Testis (tissue), 3 donors: ENCODE data around the gene MRGPRE. TPM values are rescaled to one million over a fixed set of nuclear protein-coding genes. Genes with fewer than 3 reads are reported as not detected.
A peak's percentile ranks its signal among the peaks of the same experiment; 100 is the strongest.

Source experiments
- DNase-seq: peaks from one replicate; pipeline ENCODE4 v3.0.0-alpha.2; 2019
- H3K27ac ChIP-seq, 2 donors: fragments of 200-600 bp; sonication (generic); one replicate each; pipeline ENCODE4 v1.5.1; 2019
- H3K27me3 ChIP-seq: fragments of 200-600 bp; sonication (generic); one replicate; pipeline ENCODE4 v1.5.1; 2019
- H3K36me3 ChIP-seq: fragments of 200-600 bp; sonication (generic); one replicate; pipeline ENCODE4 v1.5.1; 2017; ENCODE audit warnings: low read depth; ENCODE audit errors: missing control alignments
- H3K4me1 ChIP-seq: fragments of 200-600 bp; sonication (generic); one replicate; pipeline ENCODE4 v1.5.1; 2019
- H3K4me3 ChIP-seq, 2 donors: fragments of 200-600 bp; sonication (generic); one replicate each; pipeline ENCODE4 v1.5.1; 2017 to 2019
- H3K9me3 ChIP-seq: fragments of 200-600 bp; sonication (generic); one replicate; pipeline ENCODE4 v1.5.1; 2017
- POLR2A ChIP-seq: fragments of 450-650 bp; IDR thresholded peaks from one replicate; pipeline ENCODE4 v1.6.1; 2017; ENCODE audit warnings: antibody characterized with exemption, mild to moderate bottlenecking, moderate library complexity
- WGBS, 2 donors: methylation state at CpG; one replicate each; pipeline ENCODE4 v1.1.5; 2018; 5-methylcytosine and 5-hydroxymethylcytosine counted together
- intact Hi-C: fragments of 100-400 bp; cut with DNase I; formaldehyde crosslinking; loops from one replicate; pipeline ENCODE4 v1.15.1; 2023; ENCODE audit warnings: low total_unique reads
- polyA plus RNA-seq: library from polyadenylated mRNA; stranded (reverse); fragments of 350-450 nt; fragmentation: Illumina TruSeq; extraction: RNeasy Lipid Tissue Mini Kit (QIAGEN cat#74804); gene quantifications from one replicate; pipeline ENCODE4 v1.2.3, GENCODE V29; 2014; ENCODE audit warnings: low read depth, low replicate concordance; ENCODE audit not compliant: insufficient read depth
- total RNA-seq, 2 donors: library from RNA; depleted of rRNA; stranded (reverse); fragments of >200 nt; gene quantifications; one replicate each; pipeline ENCODE4 v1.2.3, GENCODE V29; 2016
- TF ChIP-seq, protein P1 (sequence below), 3 experiments: fragments of 450-650 bp in 2 of 3; fragments of 200-600 bp in 1 of 3; sonication (generic) in 1 of 3; IDR thresholded peaks; one replicate each; pipeline ENCODE4 v1.5.1; 2016 to 2019; ENCODE audit warnings: antibody characterized with exemption in 3 of 3, mild to moderate bottlenecking in 2 of 3, moderate library complexity in 1 of 3

MRGPRE gene
- total and polyA plus RNA-seq, 3 donors from 2014 or later, result 0.30 to 1.0 (median 0.93) TPM

DNA sequence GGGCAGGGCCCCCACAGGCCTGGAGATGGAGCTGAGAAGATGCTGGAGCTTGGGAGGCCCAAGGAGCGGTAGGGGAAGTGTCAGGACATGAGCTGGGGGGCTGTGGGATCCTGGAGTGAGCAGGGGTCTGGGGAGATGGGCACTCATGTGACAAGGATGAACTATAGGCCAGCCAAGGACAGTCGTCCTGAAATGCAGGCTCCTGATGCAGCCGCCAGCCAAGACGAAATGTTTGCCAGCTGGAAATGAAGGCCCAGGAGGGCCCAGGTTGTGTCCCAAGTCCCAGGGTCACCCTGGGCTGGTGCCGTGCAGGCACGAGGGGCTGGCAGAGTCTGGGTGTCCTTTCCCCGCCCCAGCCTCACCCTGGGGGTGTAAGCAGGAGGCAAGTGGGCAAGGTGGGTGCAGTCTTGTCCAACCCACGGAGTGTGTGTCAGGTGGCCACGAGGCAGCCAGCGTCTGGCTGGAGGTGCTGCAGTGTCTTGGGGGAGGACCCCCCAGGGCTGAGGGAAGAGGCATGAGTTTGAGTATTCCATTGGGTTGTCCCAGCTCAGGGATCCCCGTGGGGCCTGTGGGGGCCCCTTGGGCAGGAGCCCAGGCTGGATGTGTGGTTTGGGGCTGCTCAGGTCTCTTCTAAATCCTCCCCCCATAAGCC is 35.0 kb downstream of the MRGPRE start:
- H3K9me3 ChIP-seq, result no peaks in the 10 kb centered on the region
- WGBS, 2 donors, result 80 to 82% methylated on average over 8 to 11 of the region's 11 CpGs
- H3K4me3 ChIP-seq, result no peak overlapping the region
- DNase-seq, result no peak
- no peaks in the 10 kb centered on the region for H3K27me3 ChIP-seq
- H3K36me3 ChIP-seq, result no peaks in the 10 kb centered on the region
- intact Hi-C loops, result no loop called here
- TF ChIP-seq, protein P1, sequence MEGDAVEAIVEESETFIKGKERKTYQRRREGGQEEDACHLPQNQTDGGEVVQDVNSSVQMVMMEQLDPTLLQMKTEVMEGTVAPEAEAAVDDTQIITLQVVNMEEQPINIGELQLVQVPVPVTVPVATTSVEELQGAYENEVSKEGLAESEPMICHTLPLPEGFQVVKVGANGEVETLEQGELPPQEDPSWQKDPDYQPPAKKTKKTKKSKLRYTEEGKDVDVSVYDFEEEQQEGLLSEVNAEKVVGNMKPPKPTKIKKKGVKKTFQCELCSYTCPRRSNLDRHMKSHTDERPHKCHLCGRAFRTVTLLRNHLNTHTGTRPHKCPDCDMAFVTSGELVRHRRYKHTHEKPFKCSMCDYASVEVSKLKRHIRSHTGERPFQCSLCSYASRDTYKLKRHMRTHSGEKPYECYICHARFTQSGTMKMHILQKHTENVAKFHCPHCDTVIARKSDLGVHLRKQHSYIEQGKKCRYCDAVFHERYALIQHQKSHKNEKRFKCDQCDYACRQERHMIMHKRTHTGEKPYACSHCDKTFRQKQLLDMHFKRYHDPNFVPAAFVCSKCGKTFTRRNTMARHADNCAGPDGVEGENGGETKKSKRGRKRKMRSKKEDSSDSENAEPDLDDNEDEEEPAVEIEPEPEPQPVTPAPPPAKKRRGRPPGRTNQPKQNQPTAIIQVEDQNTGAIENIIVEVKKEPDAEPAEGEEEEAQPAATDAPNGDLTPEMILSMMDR (IDR thresholded peaks at IDR 0.05), result no peak
- TF ChIP-seq POLR2A, result no peak
- no peak overlapping the region for H3K27ac ChIP-seq
- no peaks in the 10 kb centered on the region for H3K4me1 ChIP-seq

DNA sequence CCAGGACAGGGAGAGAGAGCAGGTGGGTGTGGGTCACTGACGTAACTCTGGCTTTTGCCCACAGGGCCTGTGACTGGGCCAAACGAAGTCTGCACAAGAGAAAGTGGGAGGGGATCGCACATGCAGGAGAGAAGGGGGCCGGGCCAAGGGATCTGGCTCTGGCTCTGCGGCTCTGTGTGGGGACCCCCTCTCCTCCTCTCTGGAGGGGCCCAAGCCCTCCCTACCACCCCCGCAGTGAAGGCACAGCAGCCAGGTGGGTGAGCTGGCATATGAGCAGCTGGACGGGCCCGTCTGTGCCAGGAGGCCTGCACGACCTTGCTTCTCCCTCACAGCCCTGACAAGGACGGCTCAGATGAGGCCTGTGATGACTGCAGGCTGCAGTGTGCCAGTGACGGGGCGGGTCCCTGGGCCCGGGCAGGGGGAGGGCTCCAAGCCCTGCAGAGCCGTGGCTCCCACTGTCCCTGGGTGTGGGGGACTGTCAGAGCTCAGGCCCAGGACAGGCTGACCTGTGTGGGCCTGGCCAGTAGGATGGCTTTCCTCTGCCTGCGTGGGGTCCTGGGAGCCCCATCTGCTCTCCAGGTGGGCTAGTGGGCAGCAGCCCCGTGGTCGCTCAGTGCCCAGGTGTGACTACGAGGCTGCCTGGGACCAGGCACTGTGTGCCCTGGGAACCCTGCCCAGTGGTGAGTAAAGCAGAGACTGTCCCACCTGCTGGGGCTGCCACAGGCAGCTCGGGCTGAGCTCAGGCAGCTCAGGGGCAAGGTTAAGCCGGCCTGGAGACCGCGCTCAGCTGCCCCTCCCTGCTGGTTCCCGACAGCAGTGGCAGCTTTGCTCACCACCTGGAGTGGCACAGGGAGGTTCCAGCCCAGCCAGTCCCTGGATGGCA is 35.8 kb downstream of the MRGPRE start:
- Histone ChIP-seq H3K36me3 (no peaks in the 10 kb centered on the region), H3K4me3 (no peak overlapping the region), H3K27ac (no peak overlapping the region), H3K9me3 (no peaks in the 10 kb centered on the region), H3K4me1 (no peaks in the 10 kb centered on the region), H3K27me3 (no peaks in the 10 kb centered on the region)
- intact Hi-C loops, result no loop called here
- 75 to 77% methylated on average over 4 to 17 of the region's 23 CpGs for WGBS, 2 donors
- TF ChIP-seq, protein P1 (IDR thresholded peaks at IDR 0.05), result no peak
- no peak for TF ChIP-seq POLR2A
- peak; percentile 23 for DNase-seq

DNA sequence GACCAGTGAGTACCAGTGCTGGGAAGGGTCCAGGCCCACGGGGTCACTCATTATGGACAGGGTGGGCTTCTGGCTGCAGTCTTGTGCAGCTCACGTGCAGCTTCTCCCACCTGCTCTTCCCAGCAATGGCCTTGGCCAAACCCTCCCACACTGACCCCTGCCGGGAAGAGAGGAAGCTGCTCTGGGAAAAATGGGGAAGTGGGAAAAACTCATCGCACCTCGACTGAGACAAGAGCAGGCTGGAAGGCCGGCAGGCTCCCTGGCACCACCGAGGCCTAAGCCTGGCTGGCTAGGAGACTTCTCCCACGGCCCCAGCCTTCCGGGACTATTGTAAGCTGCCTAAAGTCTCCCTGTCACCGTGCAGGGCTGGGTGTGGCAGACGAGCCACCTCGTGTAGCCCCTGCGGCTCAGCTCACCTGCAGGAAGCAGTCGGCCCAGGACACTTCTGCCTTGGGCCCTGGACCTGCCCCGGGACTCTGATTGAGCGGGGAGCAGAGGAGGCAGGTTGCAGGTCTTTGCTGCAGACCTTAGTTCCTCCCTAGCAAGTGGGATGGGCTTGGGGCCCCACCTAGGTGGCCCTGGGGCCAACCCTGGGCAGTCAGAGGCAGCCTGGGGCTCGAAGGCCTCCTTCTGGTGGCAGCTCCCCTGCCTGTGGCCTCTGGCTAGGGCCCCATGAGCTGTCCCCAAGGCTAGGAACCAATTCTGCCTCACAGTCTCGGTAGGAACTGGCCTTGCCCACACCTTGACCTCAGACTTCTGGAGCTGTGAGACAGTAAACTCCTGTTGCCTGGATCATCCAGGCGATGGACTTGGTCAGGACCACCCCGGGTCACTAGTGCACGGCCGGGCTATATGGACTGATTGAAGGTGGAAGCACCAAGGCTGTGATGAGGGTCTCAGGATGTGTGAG is 36.7 kb downstream of the MRGPRE start:
- Histone ChIP-seq H3K36me3 (no peaks in the 10 kb centered on the region), H3K27ac (no peak overlapping the region), H3K27me3 (no peaks in the 10 kb centered on the region), H3K9me3 (no peaks in the 10 kb centered on the region), H3K4me1 (no peaks in the 10 kb centered on the region), H3K4me3 (no peak overlapping the region)
- 68 to 70% methylated on average over 7 to 22 of the region's 22 CpGs for WGBS, 2 donors
- no peak for DNase-seq
- intact Hi-C loops, result no loop called here
- TF ChIP-seq POLR2A, result no peak
- TF ChIP-seq, protein P1 (IDR thresholded peaks at IDR 0.05), result peak in 2 of 3 experiments; percentile 23 to 30

DNA sequence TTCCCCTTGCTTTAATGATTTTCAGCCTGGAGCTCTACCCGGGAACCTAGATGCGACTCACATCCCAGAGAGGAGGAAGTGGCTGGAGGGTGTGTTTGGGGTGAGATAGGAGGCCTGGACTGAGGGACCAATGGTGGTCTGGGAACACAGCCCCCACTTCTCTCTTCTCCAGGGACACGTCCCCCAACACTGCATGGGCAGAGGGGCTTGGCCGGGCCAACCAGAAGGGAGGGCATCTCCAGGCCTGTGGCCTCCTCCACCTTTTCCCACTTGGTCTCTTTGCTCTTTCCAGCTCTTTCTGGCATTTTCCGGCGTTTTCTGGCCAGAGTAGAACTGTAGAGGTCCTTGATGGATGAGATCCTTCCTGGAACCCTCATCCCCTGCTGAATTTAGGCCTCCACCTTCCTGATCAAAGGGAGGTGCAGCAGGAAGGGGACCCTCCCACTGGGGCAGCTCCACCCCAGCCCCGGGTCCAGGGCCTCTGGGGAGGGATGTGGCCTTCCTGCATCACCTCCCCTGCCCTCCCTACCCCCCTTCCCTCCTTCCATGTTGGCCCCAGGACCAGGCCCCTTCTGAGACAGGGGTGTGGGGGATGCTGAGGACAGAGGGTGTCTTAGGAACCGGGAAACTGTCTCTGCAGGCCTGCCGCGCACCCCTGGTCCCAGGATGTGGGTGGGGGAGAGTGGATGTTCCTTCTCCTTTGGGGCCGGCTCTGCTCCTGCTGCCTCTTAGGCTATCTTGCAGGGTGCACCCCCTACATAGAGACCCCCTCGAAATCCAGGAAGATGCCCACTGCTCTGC is 38.0 kb downstream of the MRGPRE start:
- Histone ChIP-seq H3K4me3 (no peak overlapping the region), H3K9me3 (no peaks in the 10 kb centered on the region), H3K27ac (no peak overlapping the region), H3K36me3 (no peaks in the 10 kb centered on the region), H3K27me3 (no peaks in the 10 kb centered on the region), H3K4me1 (no peaks in the 10 kb centered on the region)
- WGBS, 2 donors, result 86 to 87% methylated on average over 7 to 12 of the region's 12 CpGs
- no peak for DNase-seq
- TF ChIP-seq, protein P1 (IDR thresholded peaks at IDR 0.05), result no peak
- TF ChIP-seq POLR2A, result no peak
- intact Hi-C loops, result no loop called here
